Measurements from ENCODE around the gene IGFBP6.

DNA sequence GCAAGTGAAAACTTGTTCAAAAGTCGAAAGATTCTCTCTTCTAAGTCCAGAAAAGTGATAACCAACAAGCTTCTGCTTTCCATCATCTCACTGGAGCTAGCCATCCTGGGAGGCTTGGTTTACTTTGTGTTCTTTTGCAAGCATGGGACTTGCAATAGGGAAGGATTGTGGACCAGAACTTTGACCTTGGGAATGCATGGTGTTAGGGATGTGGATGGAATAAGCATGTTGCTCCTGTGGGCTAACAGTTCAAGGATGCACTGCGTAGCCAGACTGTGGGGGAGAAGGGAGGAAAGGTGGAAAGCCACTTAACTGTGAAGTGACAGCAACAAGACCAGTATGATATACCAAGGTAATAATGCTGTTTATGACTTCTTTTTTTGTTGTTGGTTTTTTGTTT is 34.4 kb downstream of the IGFBP6 start:
- TF ChIP-seq CTCF (IDR thresholded peaks at IDR 0.05; ENCODE audit: poor library complexity, severe bottlenecking) (no peak), TAF1 (IDR thresholded peaks at IDR 0.05; ENCODE audit: low read depth) (no peak), EZH2 (IDR thresholded peaks at IDR 0.05; ENCODE audit: borderline replicate concordance, insufficient read depth, low read length, poor library complexity, severe bottlenecking) (no peak), EP300 (conservative IDR thresholded peaks at IDR 0.05; ENCODE audit: poor library complexity, severe bottlenecking) (no peak), POLR2AphosphoS5 (IDR thresholded peaks at IDR 0.05) (no peak), SMC3 (conservative IDR thresholded peaks at IDR 0.05; ENCODE audit: poor library complexity) (no peak)

Measured in neural cell (in vitro differentiated cells).